Stimulated activated CD8-positive, alpha-beta memory T cell treated with anti-CD3 and anti-CD28 coated beads, Interleukin-15, amount 100 ng/mL, for 24 hours (primary cell): ENCODE results near the gene FAM227B.
"Not testable (repeated sequence)": the region's sequence is repeated elsewhere in the genome, so short reads cannot be mapped to it uniquely, and the experiment has no call there.

Experiments used
- DNase-seq: peaks from one replicate; pipeline ENCODE4 v3.0.0-alpha.2; 2020; ENCODE audit warnings: low read depth

Gene FAM227B

DNA sequence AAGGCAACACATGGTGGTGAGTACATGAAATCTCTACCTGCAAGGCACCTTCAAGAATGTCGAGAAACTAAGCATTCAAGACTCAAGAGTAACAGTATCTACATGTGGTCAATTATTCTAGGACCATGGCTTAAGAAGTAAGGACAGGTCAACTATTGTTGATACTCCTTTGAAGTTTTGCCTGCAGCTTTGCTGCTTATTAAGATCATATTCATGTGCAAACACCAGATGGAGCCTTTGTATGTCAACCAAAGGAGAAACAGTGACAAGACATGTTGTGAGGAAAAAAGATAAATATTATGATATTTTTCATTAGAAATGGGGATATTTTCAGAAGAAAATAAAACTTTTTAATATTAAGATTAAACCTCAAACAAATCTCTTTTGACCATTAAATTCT is 249.8 kb downstream of the FAM227B start:
- no peak for DNase-seq

DNA sequence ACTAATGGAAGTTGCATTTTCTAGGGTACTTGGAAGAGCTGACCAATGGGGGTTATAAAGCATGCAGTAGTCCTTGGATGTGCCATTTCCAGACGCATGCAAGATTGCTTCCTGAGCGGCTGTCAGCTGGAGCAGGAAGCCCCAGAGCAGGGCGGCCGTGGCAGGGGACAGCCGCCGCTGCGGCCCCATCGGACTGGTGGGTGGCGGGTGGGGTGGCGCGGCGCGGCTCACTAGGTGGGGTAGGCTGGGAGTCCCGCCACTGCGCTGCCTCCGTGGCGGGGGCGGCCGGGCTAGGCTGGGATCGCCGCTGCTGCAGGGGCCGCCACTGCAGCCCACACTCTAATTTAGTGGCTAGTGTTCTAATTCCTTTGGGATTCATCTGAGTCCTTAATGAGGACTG is 254.1 kb downstream of the FAM227B start:
- no peak for DNase-seq

DNA sequence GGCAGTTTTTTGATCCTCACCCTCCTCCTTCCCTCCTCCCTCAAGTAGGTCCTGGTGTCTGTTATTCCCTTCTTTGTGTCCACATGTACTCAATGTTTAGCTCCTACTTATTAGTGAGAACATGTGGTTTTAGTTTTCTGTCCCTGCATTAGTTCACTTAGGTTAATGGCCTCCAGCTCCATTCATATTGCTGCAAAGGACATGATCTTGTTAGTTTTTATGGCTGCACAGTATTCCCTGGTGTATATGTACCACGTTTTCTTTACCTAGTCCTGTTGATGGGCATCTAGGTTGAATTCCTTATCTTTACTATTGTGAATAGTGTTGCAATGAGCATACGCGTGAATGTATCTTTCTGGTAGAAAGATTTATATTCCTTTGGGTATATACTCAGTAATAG is 259.2 kb downstream of the FAM227B start:
- no peak for DNase-seq

- not testable (repeated sequence) for DNase-seq
Observed at GRCh38 chr15:49354439-49354838, 266.2 kb downstream of the FAM227B start.

GRCh38 chr15:49343546-49343945 is 277.1 kb downstream of the FAM227B start:
- no peak for DNase-seq

DNA sequence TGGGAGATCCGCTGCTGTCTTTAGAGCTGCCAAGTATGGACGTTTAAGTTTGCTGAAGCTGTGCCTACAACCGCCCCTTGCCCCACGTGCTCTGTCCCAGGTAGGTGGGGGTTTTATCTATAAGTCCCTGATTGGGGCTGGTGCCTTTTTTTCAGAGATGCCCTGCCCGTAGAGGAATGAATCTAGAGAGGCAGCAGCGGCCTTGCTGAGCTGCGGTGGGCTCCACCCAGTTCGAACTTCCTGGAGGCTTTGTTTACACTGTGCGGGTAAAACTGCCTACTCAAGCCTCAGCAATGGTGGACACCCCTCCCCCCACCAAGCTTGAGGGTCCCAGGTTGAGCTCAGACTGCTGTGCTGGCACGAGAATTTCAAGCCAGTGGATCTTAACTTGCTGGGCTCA is 281.0 kb downstream of the FAM227B start:
- DNase-seq: no peak

DNA sequence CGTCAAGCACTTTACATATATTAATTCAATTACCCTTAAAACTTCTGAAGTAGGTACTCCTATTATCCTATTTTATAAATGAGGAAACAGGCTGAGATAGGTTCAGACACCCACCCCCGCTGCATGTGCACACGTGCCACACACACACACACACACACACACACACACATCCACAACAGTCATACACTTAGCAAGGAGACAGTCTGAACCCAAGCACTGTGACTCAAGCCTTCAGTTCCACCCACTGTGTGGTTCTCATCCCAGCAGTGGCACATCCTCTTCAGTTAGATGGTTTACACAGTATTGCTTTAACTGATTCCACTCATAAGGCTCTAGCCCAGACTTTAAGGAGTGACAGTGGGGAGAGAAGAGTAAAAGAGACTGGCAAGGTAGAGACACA is 288.7 kb downstream of the FAM227B start:
- DNase-seq: no peak

DNA sequence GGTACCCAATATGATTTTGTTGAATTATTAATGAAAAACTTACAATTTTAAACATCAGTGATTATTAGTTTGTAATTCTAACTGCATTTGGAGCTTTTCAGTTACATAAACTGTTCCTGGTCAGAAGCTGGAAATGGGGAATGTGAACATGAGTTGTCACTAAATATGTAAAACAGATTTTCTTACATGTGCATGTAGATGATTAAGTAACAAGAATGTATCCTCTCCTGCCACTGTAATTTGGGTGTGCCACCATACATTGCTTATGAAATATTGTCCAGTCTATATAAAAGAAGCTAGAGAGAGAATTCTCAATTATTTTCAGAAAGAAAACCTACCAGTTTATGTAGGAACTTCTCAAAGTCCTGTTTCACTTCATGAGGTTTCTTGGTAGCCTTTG is 289.2 kb downstream of the FAM227B start:
- no peak for DNase-seq

GRCh38 chr15:49330166-49330565 is 290.5 kb downstream of the FAM227B start:
- DNase-seq: no peak

GRCh38 chr15:49328941-49329340 is 291.7 kb downstream of the FAM227B start:
- no peak for DNase-seq

GRCh38 chr15:49327927-49328326 is 292.7 kb downstream of the FAM227B start:
- no peak for DNase-seq

- no peak for DNase-seq
Observed at GRCh38 chr15:49323207-49323606, 297.4 kb downstream of the FAM227B start.

GRCh38 chr15:49320351-49320750 is 300.3 kb downstream of the FAM227B start:
- DNase-seq: no peak

DNA sequence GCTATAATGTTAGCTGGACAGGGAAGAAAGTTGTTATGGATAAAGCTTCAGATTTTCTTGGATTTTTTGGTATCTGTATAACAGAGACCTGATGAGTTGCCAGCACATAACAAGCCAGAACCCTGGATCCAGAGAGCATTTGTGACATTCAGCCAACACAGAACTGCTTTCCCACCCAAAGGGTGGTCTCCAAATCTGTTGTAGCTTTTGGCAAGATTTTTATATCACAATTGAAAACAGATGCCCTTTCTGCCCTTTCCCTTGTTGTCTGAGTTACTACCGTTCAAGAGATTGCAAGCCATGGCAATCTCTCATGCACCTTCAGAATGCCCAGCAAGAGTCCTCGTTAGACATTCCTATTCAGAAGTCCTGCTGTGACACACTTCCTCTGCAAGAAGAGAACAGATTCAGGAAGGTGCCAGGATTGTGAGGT is 305.2 kb downstream of the FAM227B start:
- DNase-seq: no peak

GRCh38 chr15:49314716-49315115 is 305.9 kb downstream of the FAM227B start:
- DNase-seq: no peak

DNA sequence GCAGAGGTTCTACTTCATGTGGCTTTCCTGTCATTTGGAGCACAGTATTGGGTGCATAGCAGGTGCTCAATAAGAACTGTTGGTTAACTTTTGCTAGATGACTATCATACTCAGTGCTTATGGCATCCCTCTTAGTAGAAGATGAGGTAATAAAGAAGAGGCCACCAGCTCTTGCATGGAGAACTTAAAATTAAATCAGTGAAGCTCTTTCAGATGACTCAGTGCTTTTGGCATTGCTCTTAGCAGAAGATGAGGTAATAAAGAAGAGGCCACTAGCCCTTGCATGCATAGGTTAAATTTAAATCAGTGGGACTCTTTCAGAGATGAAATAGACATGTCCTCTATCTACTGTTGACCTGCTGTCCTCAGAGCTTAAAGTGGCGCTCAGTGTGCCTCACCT is 307.0 kb downstream of the FAM227B start:
- no peak for DNase-seq

- DNase-seq: no peak
Observed at GRCh38 chr15:49309889-49310288, 310.7 kb downstream of the FAM227B start.

- no peak for DNase-seq
Observed at GRCh38 chr15:49308686-49309085, 311.9 kb downstream of the FAM227B start.

DNA sequence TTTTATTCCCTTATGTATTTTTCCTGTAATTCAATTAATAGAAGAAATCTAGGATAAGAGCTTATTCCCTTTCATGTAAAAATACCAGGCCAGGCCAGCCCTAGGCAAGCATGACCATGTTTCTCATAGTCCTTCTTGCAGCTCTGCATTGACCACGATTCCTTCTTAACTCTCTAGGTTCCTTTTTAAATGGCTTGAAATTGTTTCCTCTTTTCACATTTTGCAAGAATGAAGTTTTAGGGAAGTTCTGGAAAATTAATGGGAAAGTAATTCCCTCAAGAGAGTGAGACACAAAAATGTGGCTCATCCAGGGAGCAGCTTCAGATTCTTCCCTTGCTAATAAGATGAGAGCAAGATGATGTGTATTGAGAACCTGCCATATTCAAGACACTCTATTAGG is 314.1 kb downstream of the FAM227B start:
- DNase-seq: no peak

GRCh38 chr15:49303003-49303402 is 317.6 kb downstream of the FAM227B start:
- no peak for DNase-seq

DNA sequence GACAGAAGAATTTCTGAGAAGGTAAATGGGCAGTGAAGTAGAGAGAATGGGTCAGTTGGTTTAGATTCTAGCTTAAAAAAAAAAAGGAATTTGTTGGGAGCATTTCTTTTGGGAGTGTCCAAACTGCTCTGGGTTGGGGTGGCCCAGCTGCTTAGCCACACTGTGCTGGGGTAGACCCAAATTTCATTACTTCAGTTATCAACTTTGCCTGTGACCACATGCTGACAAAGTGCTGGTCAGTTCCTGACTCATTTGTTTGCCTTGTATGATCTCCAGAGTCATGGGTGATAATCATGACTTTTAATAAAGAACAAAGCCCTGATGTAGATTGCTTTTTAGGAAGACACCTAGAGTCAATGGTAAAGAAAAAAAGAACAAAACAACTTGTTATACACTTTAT is 319.1 kb downstream of the FAM227B start:
- DNase-seq: no peak

DNA sequence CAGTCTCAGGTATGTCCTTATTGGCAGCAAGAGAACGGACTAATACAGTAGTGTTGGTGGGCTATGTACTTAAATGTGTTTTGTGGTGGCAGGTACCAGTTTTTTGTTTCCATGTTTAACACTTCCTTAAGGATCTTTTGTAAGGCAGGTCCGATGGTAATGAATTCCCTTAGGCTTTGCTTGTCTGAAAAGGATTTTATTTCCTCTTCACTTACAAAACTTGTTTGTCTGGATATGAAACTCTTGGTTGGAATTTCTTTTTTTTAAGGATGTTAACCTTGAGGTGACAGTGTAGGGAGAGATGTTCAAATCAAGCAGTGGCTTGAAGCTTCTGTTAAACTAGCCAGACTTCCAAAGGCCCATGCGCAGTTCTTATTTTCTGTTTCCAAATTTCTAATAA is 319.8 kb downstream of the FAM227B start:
- DNase-seq: no peak

DNA sequence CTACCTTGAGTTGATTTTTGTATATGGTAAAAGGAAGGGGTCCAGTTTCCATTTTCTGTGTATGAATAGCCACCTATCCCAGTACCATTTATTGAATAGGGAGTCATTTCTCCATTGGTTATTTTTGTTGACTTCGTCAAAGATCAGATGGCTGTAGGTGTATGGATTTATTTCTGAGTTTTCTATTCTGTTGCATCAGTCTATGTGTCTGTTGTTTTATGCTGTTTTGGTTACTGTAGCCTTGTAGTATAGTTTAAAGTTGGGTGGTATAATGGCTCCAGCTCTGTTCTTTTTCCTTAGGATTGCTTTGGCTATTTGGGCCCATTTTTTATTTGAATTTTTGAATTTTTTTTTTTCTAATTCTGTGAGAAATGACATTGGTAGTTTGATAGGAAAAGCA is 323.0 kb downstream of the FAM227B start:
- no peak for DNase-seq

DNA sequence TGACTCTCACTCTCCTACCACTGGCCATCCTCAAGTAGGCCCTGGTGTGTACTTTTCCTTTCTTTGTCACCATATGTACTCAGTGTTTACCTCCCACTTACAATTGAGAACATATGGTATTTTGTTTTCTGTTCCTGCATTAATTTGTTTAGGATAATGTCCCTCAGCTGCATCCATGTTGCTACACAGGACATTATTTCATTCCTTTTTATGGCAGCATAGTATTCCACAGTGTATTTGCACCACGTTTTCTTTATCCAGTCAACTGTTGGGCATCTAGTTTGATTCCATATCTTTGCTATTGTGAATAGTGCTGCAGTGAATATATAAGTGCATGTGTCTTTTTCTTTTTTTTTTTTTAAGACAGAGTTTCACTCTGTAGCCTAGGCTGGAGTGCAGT is 324.4 kb downstream of the FAM227B start:
- no peak for DNase-seq

GRCh38 chr15:49293941-49294340 is 326.7 kb downstream of the FAM227B start:
- no peak for DNase-seq
